Adrenal gland (tissue), 12 donors: ENCODE results near the gene GRB10. TPM values are rescaled to one million over a fixed set of nuclear protein-coding genes. Genes with fewer than 3 reads are reported as not detected.

Experiments
- DNase-seq, 7 donors: peaks; one replicate each; pipeline ENCODE4 v3.0.0-alpha.2; 2019 to 2020
- H3K27ac ChIP-seq, 5 donors: fragments of 200-600 bp; sonication (generic) in 4 of 5; 1 replicate in 3 of 5; 2 replicates in 2 of 5; pipeline versions ENCODE4 v1.5.1 to v1.8.0; 2016 to 2020; ENCODE audit warnings: mild to moderate bottlenecking in 1 of 5
- H3K27me3 ChIP-seq: fragments of 200-600 bp; 2 replicates; pipeline ENCODE4 v1.8.0; 2021
- H3K36me3 ChIP-seq, 2 donors: fragments of 200-600 bp; replicated peaks in 1 of 2; 1 replicate in 1 of 2; 2 replicates in 1 of 2; pipeline versions ENCODE4 v1.5.1 to v1.8.0; 2018 to 2022
- H3K4me1 ChIP-seq, 2 donors: fragments of 200-600 bp; replicated peaks in 1 of 2; 1 replicate in 1 of 2; 2 replicates in 1 of 2; pipeline versions ENCODE4 v1.5.1 to v1.8.0; 2018 to 2021
- H3K4me3 ChIP-seq, 4 donors: fragments of 200-600 bp; sonication (generic) in 3 of 4; one replicate each; pipeline ENCODE4 v1.5.1; 2016 to 2018
- H3K9me3 ChIP-seq, 3 donors: fragments of 200-600 bp; sonication (generic) in 1 of 3; replicated peaks in 1 of 3; 1 replicate in 2 of 3; 2 replicates in 1 of 3; pipeline versions ENCODE4 v1.5.1 to v1.8.0; 2016 to 2021
- CTCF ChIP-seq, 6 experiments: fragments of 450-650 bp in 4 of 6; fragments of 200-600 bp in 2 of 6; sonication (generic) in 1 of 6; IDR thresholded peaks; 1 replicate in 5 of 6; 2 replicates in 1 of 6; pipeline versions ENCODE4 v1.5.1 to v1.8.0; 2016 to 2021; ENCODE audit warnings: antibody characterized with exemption in 6 of 6, mild to moderate bottlenecking in 2 of 6, moderate library complexity in 1 of 6
- POLR2A ChIP-seq, 2 donors: fragments of 450-650 bp; IDR thresholded peaks; one replicate each; pipeline ENCODE4 v1.6.1; 2017; ENCODE audit warnings: antibody characterized with exemption in 2 of 2, mild to moderate bottlenecking in 2 of 2, moderate library complexity in 1 of 2
- WGBS, 4 donors: extraction: QIAGEN DNeasy Blood & Tissue Kit in 2 of 4; methylation state at CpG; one replicate each; pipeline versions ENCODE4 v1.1.5 to v1.1.7; 2013 to 2017; 5-methylcytosine and 5-hydroxymethylcytosine counted together
- intact Hi-C, 2 donors: fragments of 100-400 bp; cut with DNase I; formaldehyde crosslinking; loops; one replicate each; pipeline versions ENCODE4 v1.14.1 to v1.15.0; 2022 to 2023
- polyA plus RNA-seq, 3 donors: library from polyadenylated mRNA; stranded (reverse); fragments of 200-250 nt in 2 of 3; fragments of 350-450 nt in 1 of 3; fragmentation: Illumina TruSeq in 1 of 3; extraction: RNeasy Lipid Tissue Mini Kit (QIAGEN cat#74804) in 1 of 3; gene quantifications; one replicate each; pipeline ENCODE4 v1.2.3, GENCODE V29; 2013 to 2014
- total RNA-seq, 9 donors: library from RNA; depleted of rRNA in 4 of 9; stranded (reverse); fragments of >200 nt in 4 of 9; fragments of 120-200 nt in 1 of 9; fragmentation: NEBNext Ultra II Directional in 1 of 9; extraction: Animal tissue kit (Norgen Biotek cat#: 25700) in 1 of 9; gene quantifications; one replicate each; pipeline versions ENCODE4 v1.1.0 to v1.2.4, GENCODE V29; 2013 to 2023
- donor health status: healthy with polysubstance abuse.
- donor health status: Bipolar disorder and iron deficiency.
- donor health status: DM: yes; HTN: yes; CAD: no.
- donor health status: DM: no; HTN: no; CAD: no.
- donor health status: DM: no; HTN: no; CAD: no.
- donor health status: DM: yes; HTN: yes; CAD: no.

GRB10 gene
- total and polyA plus RNA-seq, 12 donors: 33.5 to 158 (median 67.3) TPM

GRCh38 chr7:50798126-50798525 lies 15.4 kb upstream of the GRB10 start:
- no peaks in the 10 kb centered on the region for H3K27me3 ChIP-seq
- 83 to 96% (median 91%) methylated on average over 2 of the region's 2 CpGs for WGBS, 4 donors
- no peak overlapping the region for H3K27ac ChIP-seq
- H3K4me3 ChIP-seq: no peak overlapping the region
- TF ChIP-seq POLR2A (IDR thresholded peaks at IDR 0.05): no peak
- no peak for TF ChIP-seq CTCF (IDR thresholded peaks at IDR 0.05)
- H3K9me3 ChIP-seq: no peaks in the 10 kb centered on the region
- H3K4me1 ChIP-seq: no peaks in the 10 kb centered on the region
- DNase-seq: no peak
- intact Hi-C loops: no loop called here
- H3K36me3 ChIP-seq: no peaks in the 10 kb centered on the region

GRCh38 chr7:50795831-50796230 lies 13.1 kb upstream of the GRB10 start:
- H3K9me3 ChIP-seq: no peaks in the 10 kb centered on the region
- intact Hi-C loops: no loop called here
- TF ChIP-seq CTCF (IDR thresholded peaks at IDR 0.05): peak in 3 of 6 experiments; percentile 29 to 36 (median 30)
- no peak for TF ChIP-seq POLR2A (IDR thresholded peaks at IDR 0.05)
- no peak overlapping the region for H3K27ac ChIP-seq
- H3K4me1 ChIP-seq: peaks cover 0 to 11% of the 10 kb centered on the region in 2 donors
- H3K27me3 ChIP-seq: no peaks in the 10 kb centered on the region
- no peaks in the 10 kb centered on the region for H3K36me3 ChIP-seq
- H3K4me3 ChIP-seq: no peak overlapping the region
- 27 to 72% (median 58%) methylated on average over 5 of the region's 5 CpGs for WGBS, 4 donors
- DNase-seq: peak in 6 of 7 donors; percentile 23 to 73 (median 58)

GRCh38 chr7:50795253-50795652 lies 12.6 kb upstream of the GRB10 start:
- H3K36me3 ChIP-seq: no peaks in the 10 kb centered on the region
- no peaks in the 10 kb centered on the region for H3K9me3 ChIP-seq
- H3K27me3 ChIP-seq: no peaks in the 10 kb centered on the region
- no peak for DNase-seq
- intact Hi-C loops: no loop called here
- TF ChIP-seq CTCF (IDR thresholded peaks at IDR 0.05): no peak
- no peak for TF ChIP-seq POLR2A (IDR thresholded peaks at IDR 0.05)
- WGBS, 4 donors: 81 to 100% (median 87%) methylated on average over 2 of the region's 2 CpGs
- peaks cover 0 to 16% of the 10 kb centered on the region in 2 donors for H3K4me1 ChIP-seq
- H3K4me3 ChIP-seq: no peak overlapping the region
- no peak overlapping the region for H3K27ac ChIP-seq

GRCh38 chr7:50793947-50794570 lies 11.4 kb upstream of the GRB10 start:
- 72 to 76% (median 73%) methylated on average over 17 to 18 of the region's 18 CpGs for WGBS, 4 donors
- H3K27me3 ChIP-seq: no peaks in the 10 kb centered on the region
- no peaks in the 10 kb centered on the region for H3K36me3 ChIP-seq
- intact Hi-C loops: no loop called here
- no peak for TF ChIP-seq CTCF (IDR thresholded peaks at IDR 0.05)
- no peak for TF ChIP-seq POLR2A (IDR thresholded peaks at IDR 0.05)
- no peaks in the 10 kb centered on the region for H3K9me3 ChIP-seq
- peak overlapping the region in 3 of 5 donors; percentile 76 to 89 (median 78) for H3K27ac ChIP-seq
- peak in 1 of 7 donors; percentile 21 for DNase-seq
- peaks cover 0 to 27% of the 10 kb centered on the region in 2 donors for H3K4me1 ChIP-seq
- H3K4me3 ChIP-seq: peak overlapping the region in 1 of 4 donors; percentile 60
